Fibroblast of villous mesenchyme (primary cell): Measurements from ENCODE around the gene ASTN2. TPM values are rescaled to one million over a fixed set of nuclear protein-coding genes. Genes with fewer than 3 reads are reported as not detected.
"Not testable (repeated sequence)": the region's sequence is repeated elsewhere in the genome, so short reads cannot be mapped to it uniquely, and the experiment has no call there.

Source experiments
- DNase-seq: peaks from one replicate; pipeline ENCODE4 v3.0.0-alpha.2; 2010; ENCODE audit warnings: low read depth
- H3K4me3 ChIP-seq: 2 replicates; pipeline ENCODE4 v1.5.1; 2011; ENCODE audit warnings: low read depth, mild to moderate bottlenecking, low read length
- CTCF ChIP-seq: IDR thresholded peaks from 2 replicates; pipeline ENCODE4 v1.5.1; 2012; ENCODE audit warnings: low read depth, mild to moderate bottlenecking, low read length; ENCODE audit not compliant: insufficient read depth
- total RNA-seq: library from RNA; depleted of rRNA; stranded (reverse); fragments of >200 nt; gene quantifications from 2 replicates; pipeline ENCODE4 v1.2.3, GENCODE V29; 2012

ASTN2 gene
- total RNA-seq, 1 donor: 5.6 TPM

- TF ChIP-seq CTCF: no peak
- H3K4me3 ChIP-seq: no peak overlapping the region
- no peak for DNase-seq
Observed at GRCh38 chr9:117075636-117076035, 339.2 kb downstream of the ASTN2 start.

GRCh38 chr9:117074784-117075520 is 339.9 kb downstream of the ASTN2 start:
- DNase-seq: no peak
- no peak overlapping the region for H3K4me3 ChIP-seq
- no peak for TF ChIP-seq CTCF

- no peak for TF ChIP-seq CTCF
- H3K4me3 ChIP-seq: no peak overlapping the region
- no peak for DNase-seq
Observed at GRCh38 chr9:117074342-117074662, 340.6 kb downstream of the ASTN2 start.

- DNase-seq: no peak
- no peak overlapping the region for H3K4me3 ChIP-seq
- TF ChIP-seq CTCF: peak; percentile 34
Observed at GRCh38 chr9:117073539-117074341, 341.1 kb downstream of the ASTN2 start.

- TF ChIP-seq CTCF: no peak
- DNase-seq: no peak
- H3K4me3 ChIP-seq: no peak overlapping the region
Observed at GRCh38 chr9:117073071-117073470, 341.8 kb downstream of the ASTN2 start.

GRCh38 chr9:117072216-117072615 is 342.6 kb downstream of the ASTN2 start:
- no peak for DNase-seq
- no peak overlapping the region for H3K4me3 ChIP-seq
- TF ChIP-seq CTCF: no peak

GRCh38 chr9:117071673-117072207 is 343.1 kb downstream of the ASTN2 start:
- H3K4me3 ChIP-seq, DNase-seq: not testable (repeated sequence)
